Activated naive CD4-positive, alpha-beta T cell treated with anti-CD3 and anti-CD28 coated beads, Interleukin-2, amount 50 U/mL, for 16 hours (primary cell): Measurements from ENCODE around the gene NEDD4L.

Experiments
- DNase-seq: peaks from one replicate; pipeline ENCODE4 v3.0.0-alpha.2; 2020

NEDD4L gene

DNA sequence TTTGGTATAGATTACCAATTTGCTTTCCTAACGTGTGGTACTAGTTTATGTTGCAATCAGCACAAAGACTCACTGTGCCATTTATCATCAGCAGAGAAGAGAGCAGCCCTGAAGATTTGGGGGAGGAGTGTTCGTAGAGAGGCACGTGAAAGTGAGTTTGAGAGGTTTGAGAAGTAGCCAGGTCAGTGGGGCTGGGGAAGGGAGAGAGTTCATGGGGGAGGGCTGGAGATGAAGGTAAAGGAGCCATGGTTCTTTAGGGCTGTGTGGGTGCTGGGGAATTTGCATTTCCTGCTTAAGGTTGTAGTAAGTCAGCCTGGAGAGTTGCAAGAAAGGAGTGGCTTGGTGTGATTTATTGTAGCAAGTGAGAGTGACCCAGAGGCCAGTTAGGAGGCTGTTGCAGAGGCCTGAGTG is 172.1 kb downstream of the NEDD4L start:
- no peak for DNase-seq

DNA sequence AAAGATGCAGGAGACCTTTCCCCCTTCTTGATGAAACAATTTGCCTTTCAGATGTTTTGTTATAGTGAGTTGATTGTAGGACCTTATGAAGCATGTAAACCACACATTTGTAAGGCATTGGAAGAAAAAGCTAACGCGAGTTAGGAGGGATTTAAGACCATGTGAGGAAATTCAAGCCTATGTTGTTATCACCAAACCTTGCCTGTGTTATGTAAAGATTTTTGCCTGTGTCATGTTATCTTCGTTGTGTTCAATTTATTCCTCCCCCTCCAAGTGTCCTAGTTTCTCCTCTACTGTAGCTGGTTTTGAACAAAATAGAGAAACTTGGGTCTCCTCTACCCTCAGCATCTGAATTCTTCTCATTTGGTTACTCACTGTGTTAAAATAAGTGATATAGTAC is 173.0 kb downstream of the NEDD4L start:
- DNase-seq = no peak

DNA sequence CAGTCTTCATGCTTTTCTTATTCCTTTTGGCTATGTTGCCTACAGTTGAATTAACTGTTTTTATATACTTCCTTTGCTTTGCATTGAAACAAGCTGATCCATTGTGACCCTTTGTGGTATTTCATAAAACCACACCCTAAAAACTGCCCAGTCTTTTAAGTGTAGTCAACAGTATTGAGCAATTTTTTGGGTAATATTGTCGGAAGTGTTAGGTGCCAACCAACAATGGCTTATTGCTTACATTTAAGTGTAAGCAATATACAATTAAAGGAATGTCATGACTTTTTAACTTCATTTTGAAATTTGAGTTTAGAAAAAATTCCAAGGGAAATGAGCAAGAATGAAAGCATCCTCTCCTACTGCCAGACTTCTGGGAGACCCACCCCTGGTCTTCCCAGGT is 174.1 kb downstream of the NEDD4L start:
- DNase-seq = no peak

DNA sequence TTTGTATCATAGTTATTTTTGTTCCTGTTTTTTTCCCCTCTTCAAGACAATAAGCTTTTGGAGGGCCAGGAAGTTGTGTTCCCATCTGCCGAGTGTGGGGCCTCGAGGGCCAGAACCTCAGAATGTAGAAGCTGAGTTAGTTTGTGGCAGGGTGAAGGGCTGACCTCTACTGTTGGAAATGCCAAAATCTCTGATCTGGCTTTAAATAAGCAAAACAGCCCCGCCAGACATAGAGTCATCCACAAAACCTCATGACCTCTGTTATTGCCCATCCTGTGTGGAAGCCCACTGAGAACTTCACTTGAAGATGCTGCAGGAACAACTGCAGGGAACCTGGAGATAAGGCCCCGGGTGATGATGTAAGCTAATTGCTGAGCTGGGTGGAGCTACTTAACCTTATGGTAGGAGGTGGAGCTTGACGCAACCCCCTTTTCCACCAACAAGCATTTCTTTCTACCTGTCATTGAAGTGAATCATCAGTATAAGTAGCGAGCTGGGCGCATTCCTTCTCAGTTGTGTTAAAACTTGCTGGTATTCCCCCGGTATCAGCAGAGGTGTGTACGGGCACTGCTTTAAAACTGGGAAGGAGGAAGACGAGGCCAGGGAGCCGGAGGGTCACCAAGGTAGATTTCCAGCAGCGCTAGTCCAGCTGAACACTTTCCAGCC is 177.2 kb downstream of the NEDD4L start:
- DNase-seq = no peak

DNA sequence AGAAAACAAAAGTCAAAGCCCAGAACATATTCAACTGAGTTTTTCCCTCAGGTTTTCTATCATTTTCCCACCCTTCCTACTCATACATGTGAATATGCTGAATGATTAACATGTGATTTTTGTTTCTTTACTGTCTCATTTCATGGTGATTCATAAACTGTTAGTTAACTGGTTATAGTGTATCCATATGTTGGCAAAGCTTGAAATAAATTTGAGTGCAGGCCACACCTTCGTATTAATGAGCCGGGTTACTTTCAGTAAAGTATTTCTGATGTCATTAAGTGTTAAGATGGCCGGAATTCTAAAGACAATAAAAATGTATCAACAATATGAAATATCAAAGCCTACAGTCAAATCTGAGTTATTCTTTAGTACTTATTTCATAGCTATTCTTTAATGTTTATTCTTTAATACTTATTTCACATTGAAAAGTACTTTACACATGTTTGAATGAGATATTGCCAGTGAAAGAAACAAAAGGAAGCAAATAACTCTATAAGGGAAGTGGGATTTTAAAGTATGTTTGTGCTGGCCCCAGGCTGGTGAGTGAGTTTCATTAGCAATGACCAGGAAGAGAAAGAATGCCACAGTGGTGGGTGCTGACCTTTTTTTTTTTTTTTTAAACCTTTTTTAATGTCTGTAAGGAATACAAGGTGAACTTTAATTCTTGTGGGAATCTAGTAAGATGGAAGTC is 178.6 kb downstream of the NEDD4L start:
- no peak for DNase-seq

DNA sequence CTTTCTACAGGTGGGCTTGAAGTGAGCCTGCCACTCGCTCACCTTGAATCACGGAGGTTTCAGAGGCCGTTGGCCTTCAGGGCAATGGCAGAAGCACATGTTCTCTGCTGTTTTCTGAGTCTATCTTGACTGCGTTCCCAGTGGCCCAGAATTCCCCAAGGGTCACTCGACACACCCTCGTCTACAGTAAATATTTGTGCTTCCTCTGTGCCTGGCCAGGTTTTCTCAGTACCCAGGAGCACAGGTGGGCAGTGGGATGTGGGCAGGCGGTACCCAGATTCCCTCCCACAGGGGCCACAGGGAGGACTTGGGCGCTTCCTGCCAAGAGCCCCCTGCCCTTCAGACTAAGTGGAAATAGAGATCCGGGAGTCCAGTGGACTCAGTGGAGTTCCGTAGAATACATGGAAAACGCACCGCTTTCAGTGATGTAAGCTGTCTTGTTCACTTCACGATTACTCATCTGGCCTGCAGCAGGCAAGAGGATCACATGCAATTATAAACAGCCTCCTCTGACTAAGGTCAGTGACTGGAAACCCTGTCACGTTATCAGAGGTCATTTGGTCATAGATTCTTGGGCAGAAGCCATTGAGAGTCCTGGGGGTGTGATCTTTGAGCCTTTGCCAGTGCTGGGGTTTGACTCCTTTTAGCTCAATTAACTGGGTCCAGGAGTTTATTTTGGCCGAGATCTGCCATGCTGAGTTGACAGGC is 179.8 kb downstream of the NEDD4L start:
- no peak for DNase-seq

DNA sequence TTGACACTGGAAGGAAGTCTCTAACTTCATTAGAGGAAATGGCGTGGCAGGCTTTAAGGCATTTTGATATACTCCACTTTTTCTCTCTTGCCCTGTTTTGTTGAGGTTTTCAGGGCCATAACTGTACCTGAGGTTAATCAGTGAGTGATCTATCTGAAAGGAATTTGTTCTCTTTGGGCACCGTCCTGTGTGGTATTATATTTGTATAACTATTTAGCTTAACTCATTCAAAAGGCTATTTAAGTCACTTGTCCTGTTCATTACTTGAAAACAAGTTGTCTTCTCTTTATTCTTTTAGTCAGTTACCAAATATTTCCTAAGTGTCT is 180.4 kb downstream of the NEDD4L start:
- DNase-seq = no peak

DNA sequence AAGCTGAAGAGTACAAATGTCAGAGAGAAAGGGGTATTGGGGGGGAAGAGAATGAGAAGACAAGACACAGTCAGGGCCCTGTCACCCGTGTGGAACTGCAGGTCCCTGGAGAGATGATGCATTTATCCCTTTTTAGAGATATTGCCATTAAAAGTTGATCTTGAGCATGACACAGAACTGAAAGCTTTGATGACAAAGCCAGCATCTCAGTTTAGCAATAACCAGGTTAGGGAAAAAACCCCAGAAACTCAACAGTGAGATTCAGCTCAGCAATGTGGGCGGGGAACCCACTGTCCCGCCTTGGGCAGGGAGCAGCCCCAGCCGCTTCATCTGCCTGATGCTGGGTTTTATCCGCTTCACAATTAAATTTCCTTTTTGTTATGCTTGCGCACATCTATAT is 181.1 kb downstream of the NEDD4L start:
- peak; percentile 42 for DNase-seq

DNA sequence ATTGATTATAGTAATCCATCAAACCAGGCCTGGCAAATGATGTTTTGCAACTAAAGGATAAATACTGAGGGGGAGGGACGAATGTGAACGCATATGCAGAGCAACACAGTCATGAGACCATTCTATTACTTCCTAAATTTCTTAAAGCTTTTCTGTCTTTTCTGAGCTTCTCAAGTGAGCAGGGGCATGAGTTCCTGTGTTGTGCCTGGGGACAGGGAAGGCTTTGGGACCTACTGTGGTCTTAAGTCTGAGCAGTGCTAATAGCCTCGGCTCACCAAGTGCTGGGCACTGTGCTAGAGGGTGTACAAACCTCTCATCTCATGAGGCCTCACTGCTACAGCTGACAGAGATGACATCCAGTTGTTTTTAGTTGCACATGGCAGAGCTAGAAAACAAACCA is 182.4 kb downstream of the NEDD4L start:
- no peak for DNase-seq

DNA sequence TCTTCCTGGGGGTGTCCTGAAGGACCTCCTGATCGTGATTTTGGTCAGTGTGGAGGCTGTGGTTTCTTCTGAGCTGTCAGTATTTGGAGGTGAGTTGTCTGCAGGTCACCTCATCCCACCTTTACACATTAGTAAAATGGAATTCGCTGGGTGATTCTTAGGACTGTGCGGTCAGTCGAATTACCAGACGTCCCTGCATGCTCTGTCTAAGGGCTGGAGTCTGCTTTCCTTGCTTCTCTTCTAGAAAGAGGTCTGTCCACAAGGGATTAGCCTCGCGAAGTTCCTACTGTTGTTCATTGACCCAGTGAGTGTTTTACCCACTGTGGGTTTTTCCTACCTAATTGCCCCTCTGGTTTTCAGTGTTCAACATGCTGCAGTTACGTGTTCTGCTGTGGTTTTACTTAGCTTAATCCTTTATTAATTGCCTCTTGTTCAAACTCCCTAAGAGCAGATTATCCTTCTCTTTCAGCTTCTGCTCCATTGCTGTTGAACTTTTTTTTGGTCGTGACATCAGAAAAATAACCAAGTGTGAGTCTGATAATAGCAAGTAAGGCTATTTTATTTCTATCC is 183.4 kb downstream of the NEDD4L start:
- no peak for DNase-seq

DNA sequence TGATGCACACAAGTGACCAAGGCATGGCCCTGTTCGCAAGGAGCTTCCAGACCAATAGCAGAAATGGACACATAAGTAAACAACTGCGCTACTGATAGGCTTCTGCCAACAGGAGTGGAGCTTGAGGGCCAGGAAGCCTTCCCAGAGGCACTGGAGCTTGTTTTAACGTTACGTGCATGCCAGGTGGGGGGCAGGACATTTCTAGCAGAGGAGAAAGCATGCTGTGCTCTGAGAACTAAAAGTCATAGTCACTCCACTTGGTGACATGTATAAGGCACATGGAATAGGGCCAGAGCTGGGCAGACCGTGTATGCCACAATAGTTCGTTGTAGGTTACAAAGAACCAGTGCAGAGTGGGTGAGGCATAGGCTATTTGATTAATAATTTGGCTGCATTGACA is 184.2 kb downstream of the NEDD4L start:
- DNase-seq = no peak

DNA sequence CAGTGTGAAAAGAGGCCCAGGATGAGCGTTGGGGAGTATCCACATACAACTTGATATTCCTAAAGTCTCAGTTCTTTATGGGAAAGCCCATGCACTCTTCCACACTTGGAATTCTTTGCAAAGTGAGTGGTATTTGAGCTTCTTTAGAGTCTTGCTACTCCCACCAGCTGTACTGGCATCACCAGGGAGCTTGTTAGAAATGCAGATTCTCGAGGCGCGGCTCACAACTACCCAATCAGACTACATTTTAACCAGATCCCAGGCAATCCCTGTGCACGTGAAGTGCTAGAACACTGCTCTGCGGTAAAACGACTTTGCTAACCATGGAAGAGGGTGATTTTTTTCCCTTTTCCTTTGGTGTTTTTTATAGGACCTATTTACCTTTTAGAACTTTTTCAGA is 184.7 kb downstream of the NEDD4L start:
- no peak for DNase-seq

DNA sequence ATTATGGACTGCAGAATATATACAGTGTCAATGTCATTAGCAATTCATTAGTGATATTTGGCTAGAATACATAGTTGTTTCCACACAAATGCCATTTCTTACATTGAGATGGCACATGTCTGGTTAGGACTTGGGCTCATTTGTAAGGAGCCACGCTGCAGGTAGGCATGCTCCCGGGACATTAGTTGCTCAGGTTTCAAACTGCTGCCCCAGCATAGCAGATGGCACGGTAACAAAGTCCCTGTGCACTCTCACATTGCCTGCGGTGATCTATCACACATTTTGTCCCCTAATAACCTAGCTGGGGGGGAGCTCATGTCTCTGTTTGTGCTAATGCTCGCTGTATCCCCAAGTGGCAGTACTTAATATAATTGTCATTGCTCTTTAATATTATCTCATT is 185.1 kb downstream of the NEDD4L start:
- no peak for DNase-seq

DNA sequence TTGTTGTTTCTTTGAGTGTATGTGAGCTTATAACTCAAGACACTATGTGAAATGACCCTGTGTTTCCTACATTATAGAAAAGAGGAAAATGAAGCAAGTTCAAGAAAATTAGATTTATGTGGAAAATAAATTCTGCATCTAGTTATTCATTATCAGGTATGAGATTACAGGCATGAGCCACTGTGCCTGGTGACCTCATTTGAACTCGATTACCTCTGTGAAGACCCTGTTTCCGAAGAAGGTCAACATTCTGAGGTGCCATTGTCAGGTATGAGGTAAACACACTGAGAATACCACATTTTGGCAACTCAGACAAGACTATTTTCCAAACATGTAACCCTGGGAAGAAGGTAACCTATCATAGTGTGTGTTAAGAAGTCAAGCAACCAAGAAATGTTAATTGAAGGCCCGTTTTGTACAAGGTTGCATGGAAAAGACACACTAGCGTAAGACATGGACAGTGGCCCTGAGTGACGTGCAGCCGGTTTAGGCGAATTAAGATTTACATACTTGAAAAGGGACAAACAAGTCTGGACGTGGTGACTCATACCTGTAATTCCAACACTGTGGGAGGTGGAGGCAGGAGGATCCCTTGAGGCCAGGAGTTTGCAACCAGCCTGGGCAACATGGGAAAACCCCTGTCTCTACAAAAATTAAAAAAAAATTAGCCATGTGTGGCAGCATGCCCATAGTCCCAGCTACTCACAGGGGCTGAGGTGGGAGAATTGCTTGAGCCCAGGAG is 186.6 kb downstream of the NEDD4L start:
- no peak for DNase-seq

DNA sequence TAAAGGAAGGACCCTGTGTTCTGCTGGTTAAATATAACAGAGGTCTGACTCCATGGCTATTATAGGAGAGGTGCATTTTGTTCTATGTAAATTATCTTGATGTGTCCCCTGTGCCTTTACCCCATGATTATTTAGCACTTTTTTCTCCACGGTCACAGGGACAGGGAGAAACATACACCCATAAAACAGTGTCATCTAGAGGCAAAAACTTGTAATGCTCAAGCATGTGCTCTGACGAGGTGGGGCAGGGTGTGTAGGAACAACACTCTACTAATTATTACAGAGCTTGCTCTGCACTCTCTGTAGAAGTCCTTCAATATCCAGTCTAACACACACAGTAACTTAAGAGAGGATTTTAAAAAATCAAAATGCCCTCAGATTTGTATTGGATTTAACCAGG is 187.9 kb downstream of the NEDD4L start:
- DNase-seq = no peak

DNA sequence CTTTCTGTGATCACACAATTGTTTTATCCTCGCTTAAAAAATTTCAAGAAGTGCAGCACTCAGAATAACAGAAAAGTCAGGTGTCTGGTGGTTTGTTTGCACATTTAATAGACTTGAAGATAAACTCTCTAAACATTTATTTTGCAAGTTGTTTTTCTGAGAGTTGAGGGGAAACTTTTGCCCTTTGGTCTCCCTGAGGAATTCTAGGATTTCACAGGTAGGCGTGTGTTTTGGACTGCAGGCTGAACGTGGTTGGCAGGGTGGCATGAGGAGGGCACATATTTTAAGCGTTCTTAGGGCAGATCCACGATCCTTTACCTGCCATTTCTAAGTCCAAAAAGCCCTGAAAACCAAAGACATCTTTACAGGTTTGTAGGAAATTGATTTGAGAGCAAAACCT is 188.6 kb downstream of the NEDD4L start:
- no peak for DNase-seq

DNA sequence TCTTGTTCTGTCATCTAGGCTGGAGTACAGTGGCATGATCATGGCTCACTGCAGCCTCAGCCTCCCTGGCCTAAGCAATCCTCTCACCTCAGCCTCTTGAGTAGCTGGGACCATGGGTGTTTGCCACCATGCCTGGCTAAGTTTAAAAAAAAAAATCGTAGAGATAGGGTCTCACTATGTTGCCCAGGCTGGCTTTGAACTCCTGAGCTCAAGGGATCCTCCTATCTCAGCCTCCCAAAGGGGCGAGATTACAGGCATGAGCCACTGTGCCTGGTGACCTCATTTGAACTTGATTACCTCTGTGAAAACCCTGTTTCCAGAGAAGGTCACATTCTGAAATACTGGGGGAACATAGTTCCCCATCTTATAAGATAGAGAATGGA is 190.3 kb downstream of the NEDD4L start:
- no peak for DNase-seq

DNA sequence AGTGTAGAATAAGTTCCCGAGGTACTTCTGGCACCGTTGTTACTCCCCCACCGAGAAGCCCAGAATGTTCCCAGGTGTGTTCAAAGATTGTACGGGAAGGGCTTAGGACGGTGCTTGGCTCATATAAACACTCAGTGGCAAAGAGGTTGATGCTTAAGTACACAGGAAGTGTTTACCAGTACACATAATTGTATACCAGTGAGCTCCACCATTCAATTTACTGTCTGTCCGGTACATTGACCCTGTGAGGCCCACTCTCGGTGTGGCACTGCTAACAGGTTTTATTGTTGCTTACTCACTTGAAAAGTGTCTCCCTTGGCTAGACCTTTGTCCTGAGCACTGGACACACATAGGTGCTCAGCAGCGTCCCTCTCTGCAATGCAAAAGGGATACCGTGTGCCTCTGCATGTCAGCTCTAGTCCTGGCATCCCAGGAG is 191.0 kb downstream of the NEDD4L start:
- DNase-seq = no peak

DNA sequence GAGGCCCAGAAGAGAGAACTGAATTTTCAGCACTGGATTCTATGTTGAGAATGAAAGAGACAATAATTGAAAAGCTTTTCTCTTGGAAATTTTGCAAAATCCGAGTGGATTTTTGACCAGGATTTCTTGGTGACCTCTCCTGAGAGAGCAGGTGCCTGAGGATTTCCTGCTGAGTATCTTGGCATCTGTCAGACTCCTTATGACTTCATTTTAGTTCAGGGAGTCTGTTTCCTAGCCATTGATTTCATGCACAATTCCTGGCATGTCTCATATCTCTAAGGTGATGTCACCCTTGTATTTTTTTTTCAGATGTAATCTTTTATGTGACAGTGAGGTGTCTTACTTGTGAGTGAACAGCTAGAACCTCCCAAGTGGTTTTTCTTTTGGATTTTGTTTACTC is 195.9 kb downstream of the NEDD4L start:
- no peak for DNase-seq

DNA sequence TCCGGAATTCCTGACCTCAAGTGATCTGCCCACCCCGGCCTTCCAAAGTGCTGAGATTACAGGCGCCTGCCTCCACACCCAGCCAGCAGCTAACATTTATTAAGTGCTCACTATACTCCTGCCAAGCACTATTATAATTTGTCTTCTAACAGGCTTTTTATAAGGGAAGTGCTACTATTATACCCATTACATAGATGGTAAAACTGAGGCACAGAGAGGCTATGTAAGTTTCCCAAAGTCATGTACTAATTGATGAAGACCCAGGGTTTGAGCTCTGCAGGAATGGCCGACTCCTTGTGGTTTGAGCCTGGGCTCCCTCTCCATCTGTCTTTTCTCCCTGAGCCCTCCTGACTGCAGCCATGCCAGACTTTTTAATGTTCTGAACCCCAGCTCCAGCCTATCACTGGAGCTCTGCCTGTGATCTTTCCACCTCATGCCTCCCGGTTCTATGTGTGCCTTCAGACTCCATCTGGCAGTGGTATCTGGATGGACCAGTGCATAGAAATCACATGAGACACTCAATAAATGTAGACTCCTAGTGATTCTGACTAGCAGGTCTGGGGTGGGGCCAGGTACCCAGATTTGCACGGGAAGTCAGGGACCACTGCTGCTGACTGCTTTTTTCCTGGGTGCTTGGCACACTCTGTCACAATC is 197.1 kb downstream of the NEDD4L start:
- no peak for DNase-seq

DNA sequence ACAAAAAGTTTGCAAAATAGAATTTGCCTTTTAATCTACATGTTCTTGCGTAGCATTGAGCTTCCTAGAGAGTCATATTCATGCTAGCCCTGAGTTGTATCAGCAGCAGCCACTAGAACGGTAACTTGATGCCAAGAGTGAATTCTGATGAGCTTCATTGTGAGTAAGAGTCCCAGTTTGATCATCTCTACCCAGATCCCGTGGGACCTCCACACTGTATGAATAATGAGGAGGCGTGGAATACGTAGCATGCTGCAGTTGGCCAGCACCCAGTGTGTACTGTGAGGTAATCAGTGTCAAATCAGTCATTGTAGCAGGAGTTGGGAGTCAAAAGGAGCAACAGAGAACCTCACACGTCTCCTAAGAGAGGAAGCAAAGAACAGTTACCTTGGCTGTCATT is 197.9 kb downstream of the NEDD4L start:
- DNase-seq = no peak

DNA sequence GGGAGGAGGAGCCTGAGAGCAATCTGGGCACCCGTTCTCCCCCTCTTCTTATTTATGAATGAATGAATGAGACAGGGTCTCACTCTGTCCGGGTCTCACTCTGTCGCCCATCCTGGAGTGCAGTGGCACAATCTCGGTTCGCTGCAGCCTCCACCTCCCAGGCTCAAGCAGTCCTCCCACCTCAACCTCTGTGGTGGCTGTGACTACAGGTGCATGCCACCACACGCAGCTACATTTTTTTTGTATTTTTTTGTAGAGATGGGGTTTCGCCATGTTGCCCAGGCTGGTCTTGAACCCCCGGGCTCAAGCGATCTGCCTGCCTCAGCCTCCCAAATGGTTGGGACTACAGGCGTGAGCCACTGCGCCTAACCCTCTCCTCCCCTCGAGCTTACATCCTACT is 198.4 kb downstream of the NEDD4L start:
- DNase-seq = no peak

DNA sequence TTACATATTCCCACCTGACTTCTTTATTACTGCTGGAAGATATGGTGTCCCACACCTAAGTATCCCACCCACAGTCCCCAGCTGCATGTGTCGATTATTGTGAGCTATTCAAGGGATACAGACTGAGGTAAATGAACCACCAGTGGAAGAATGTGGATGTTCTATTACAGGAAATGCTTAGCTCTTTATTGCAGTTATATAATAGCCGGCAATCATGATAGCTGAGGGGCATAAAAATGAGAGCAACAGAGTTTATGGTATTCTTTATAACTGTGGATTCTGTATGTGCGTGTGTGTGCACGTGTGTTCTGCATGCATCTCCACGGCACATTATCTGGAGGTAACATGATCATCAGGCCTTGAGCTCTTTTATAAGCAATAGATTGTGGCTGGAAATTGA is 198.9 kb downstream of the NEDD4L start:
- no peak for DNase-seq
